ENCODE data around the gene SERINC3. TPM values are rescaled to one million over a fixed set of nuclear protein-coding genes. Genes with fewer than 3 reads are reported as not detected.

Gene SERINC3
- polyA plus RNA-seq, 1 donor (not counting 4 experiments of a cell fraction or from before 2014, with no cell fraction given): 118 TPM

- dilution Hi-C loops (cut with MboI; ENCODE audit: extremely low pct_ligation_motif_present, low sequenced_read_pairs): no loop called here
- Histone ChIP-seq H3K9ac (ENCODE audit: control insufficient read depth, extremely low read depth, insufficient read depth, low read length) (no peak overlapping the region), H3K79me2 (ENCODE audit: control insufficient read depth, insufficient read depth, low read length) (no peaks in the 10 kb centered on the region), H4K20me1 (ENCODE audit: control insufficient read depth, extremely low read depth, insufficient read depth, low read length) (peaks cover 2% of the 10 kb centered on the region), H3K27ac (ENCODE audit: control insufficient read depth, insufficient read depth, low read length) (no peak overlapping the region), H3K36me3 (ENCODE audit: control insufficient read depth in 2 of 2, extremely low read depth in 1 of 2, insufficient read depth in 2 of 2, low read length in 2 of 2) (no peaks in the 10 kb centered on the region), H3K4me1 (ENCODE audit: control insufficient read depth, extremely low read depth, insufficient read depth, low read length) (peaks cover 30% of the 10 kb centered on the region), H2AFZ (ENCODE audit: control insufficient read depth, low read length) (no peak overlapping the region), H3K4me2 (ENCODE audit: control insufficient read depth, extremely low read depth, insufficient read depth, low read depth, low read length) (no peak overlapping the region), H3K9me1 (ENCODE audit: control insufficient read depth, extremely low read depth, insufficient read depth, low read length) (no peaks in the 10 kb centered on the region), H3K27me3 (ENCODE audit: control insufficient read depth, extremely low read depth, insufficient read depth, low read length) (no peaks in the 10 kb centered on the region), H3K9me3 (ENCODE audit: control insufficient read depth, low read depth, low read length) (no peaks in the 10 kb centered on the region), H3K4me3 (ENCODE audit: control insufficient read depth in 2 of 3, extremely low read depth in 1 of 3, insufficient read depth in 2 of 3, low read depth in 1 of 3, low read length in 3 of 3) (no peak overlapping the region)
- no peak for DNase-seq (ENCODE audit: low read depth, low spot score)
- FAIRE-seq: no peak
- TF ChIP-seq EZH2 (IDR thresholded peaks at IDR 0.05; ENCODE audit: low read length) (no peak), CTCF (optimal IDR thresholded peaks at IDR 0.05 in 1 of 3, IDR thresholded peaks at IDR 0.05 in 1 of 3, conservative IDR thresholded peaks at IDR 0.05 in 1 of 3; ENCODE audit: extremely low read depth in 1 of 3, insufficient read depth in 2 of 3, low read length in 3 of 3) (no peak)
These were observed 48.5 kb upstream of the SERINC3 start for GRCh38 chr20:44570367-44570766.

GRCh38 chr20:44566811-44567210 is 44.9 kb upstream of the SERINC3 start:
- Histone ChIP-seq H3K36me3 (ENCODE audit: control insufficient read depth in 2 of 2, extremely low read depth in 1 of 2, insufficient read depth in 2 of 2, low read length in 2 of 2) (no peaks in the 10 kb centered on the region), H3K4me1 (ENCODE audit: control insufficient read depth, extremely low read depth, insufficient read depth, low read length) (peaks cover 10% of the 10 kb centered on the region), H3K9ac (ENCODE audit: control insufficient read depth, extremely low read depth, insufficient read depth, low read length) (no peak overlapping the region), H3K79me2 (ENCODE audit: control insufficient read depth, insufficient read depth, low read length) (no peaks in the 10 kb centered on the region), H2AFZ (ENCODE audit: control insufficient read depth, low read length) (no peak overlapping the region), H3K27ac (ENCODE audit: control insufficient read depth, insufficient read depth, low read length) (no peak overlapping the region), H3K4me2 (ENCODE audit: control insufficient read depth, extremely low read depth, insufficient read depth, low read depth, low read length) (no peak overlapping the region), H3K9me3 (ENCODE audit: control insufficient read depth, low read depth, low read length) (no peaks in the 10 kb centered on the region), H3K27me3 (ENCODE audit: control insufficient read depth, extremely low read depth, insufficient read depth, low read length) (no peaks in the 10 kb centered on the region), H3K9me1 (ENCODE audit: control insufficient read depth, extremely low read depth, insufficient read depth, low read length) (no peaks in the 10 kb centered on the region), H3K4me3 (ENCODE audit: control insufficient read depth in 2 of 3, extremely low read depth in 1 of 3, insufficient read depth in 2 of 3, low read depth in 1 of 3, low read length in 3 of 3) (no peak overlapping the region), H4K20me1 (ENCODE audit: control insufficient read depth, extremely low read depth, insufficient read depth, low read length) (no peaks in the 10 kb centered on the region)
- TF ChIP-seq CTCF (optimal IDR thresholded peaks at IDR 0.05 in 1 of 3, IDR thresholded peaks at IDR 0.05 in 1 of 3, conservative IDR thresholded peaks at IDR 0.05 in 1 of 3; ENCODE audit: extremely low read depth in 1 of 3, insufficient read depth in 2 of 3, low read length in 3 of 3): no peak
- TF ChIP-seq EZH2 (IDR thresholded peaks at IDR 0.05; ENCODE audit: low read length): no peak
- FAIRE-seq (peak; percentile 36), DNase-seq (ENCODE audit: low read depth, low spot score) (no peak)
- dilution Hi-C loops (cut with MboI; ENCODE audit: extremely low pct_ligation_motif_present, low sequenced_read_pairs): no loop called here
